Activated T-helper 9 cell treated with anti-CD3 and anti-CD28 coated beads, Interleukin-2, amount 50 U/mL, for 16 hours (primary cell): ENCODE data around the gene CHAF1A.

Experiments used
- DNase-seq: peaks from one replicate; pipeline ENCODE4 v3.0.0-alpha.2; 2020; ENCODE audit warnings: low read depth

Gene CHAF1A

GRCh38 chr19:4441994-4442818 is 39.8 kb downstream of the CHAF1A start:
- DNase-seq = no peak

- no peak for DNase-seq
Measured at GRCh38 chr19:4442819-4443146, 40.3 kb downstream of the CHAF1A start.

- no peak for DNase-seq
Measured at GRCh38 chr19:4443188-4443587, 40.7 kb downstream of the CHAF1A start.

- no peak for DNase-seq
Measured at GRCh38 chr19:4443966-4444764, 41.7 kb downstream of the CHAF1A start.

- DNase-seq = no peak
Measured at GRCh38 chr19:4444765-4445741, 42.6 kb downstream of the CHAF1A start.

GRCh38 chr19:4445963-4446703 is 43.7 kb downstream of the CHAF1A start:
- DNase-seq = no peak

GRCh38 chr19:4446704-4447200 is 44.3 kb downstream of the CHAF1A start:
- DNase-seq = no peak

- no peak for DNase-seq
Measured at GRCh38 chr19:4447327-4448146, 45.1 kb downstream of the CHAF1A start.

- no peak for DNase-seq
Measured at GRCh38 chr19:4448147-4448985, 45.9 kb downstream of the CHAF1A start.

GRCh38 chr19:4449022-4449638 is 46.7 kb downstream of the CHAF1A start:
- DNase-seq = no peak

GRCh38 chr19:4449639-4450028 is 47.2 kb downstream of the CHAF1A start:
- DNase-seq = no peak

GRCh38 chr19:4452230-4452990 is 50.0 kb downstream of the CHAF1A start:
- DNase-seq = no peak

- DNase-seq = no peak
Measured at GRCh38 chr19:4453232-4454179, 51.1 kb downstream of the CHAF1A start.

GRCh38 chr19:4454747-4455718 is 52.6 kb downstream of the CHAF1A start:
- no peak for DNase-seq

GRCh38 chr19:4455719-4456475 is 53.5 kb downstream of the CHAF1A start:
- DNase-seq = no peak
